H9 (cell line): Measurements from ENCODE around the gene SEMA4D. TPM values are rescaled to one million over a fixed set of nuclear protein-coding genes. Genes with fewer than 3 reads are reported as not detected.

Experiments used
- DNase-seq: peaks from one replicate; pipeline ENCODE4 v3.0.0-alpha.2; 2017
- H2AFZ ChIP-seq: one replicate; pipeline ENCODE4 v1.6.1; 2013; ENCODE audit warnings: mild to moderate bottlenecking, low read length, control low read depth, moderate library complexity
- H2AK5ac ChIP-seq: 2 replicates; pipeline ENCODE4 v1.6.1; 2013; ENCODE audit warnings: low read length, control low read depth, mixed read lengths; ENCODE audit not compliant: insufficient read length
- H2BK120ac ChIP-seq: one replicate; pipeline ENCODE4 v1.6.1; 2013; ENCODE audit warnings: low read depth, mild to moderate bottlenecking, low read length, control low read depth, inconsistent platforms; ENCODE audit not compliant: poor library complexity, severe bottlenecking
- H2BK12ac ChIP-seq: 2 replicates; pipeline ENCODE4 v1.6.1; 2013; ENCODE audit warnings: low read length, control low read depth, mixed read lengths, low read depth; ENCODE audit not compliant: insufficient read length
- H2BK15ac ChIP-seq: 2 replicates; pipeline ENCODE4 v1.6.1; 2013; ENCODE audit warnings: low read depth, low read length, control low read depth
- H2BK20ac ChIP-seq: one replicate; pipeline ENCODE4 v1.6.1; 2013; ENCODE audit warnings: low read depth, mild to moderate bottlenecking, low read length, control low read depth, inconsistent platforms; ENCODE audit not compliant: poor library complexity, severe bottlenecking
- H2BK5ac ChIP-seq: 2 replicates; pipeline ENCODE4 v1.6.1; 2013; ENCODE audit warnings: low read length, control low read depth, mixed read lengths; ENCODE audit not compliant: insufficient read length
- H3K14ac ChIP-seq: 2 replicates; pipeline ENCODE4 v1.6.1; 2013; ENCODE audit warnings: low read length, control low read depth; ENCODE audit not compliant: insufficient read depth
- H3K18ac ChIP-seq: 2 replicates; pipeline ENCODE4 v1.6.1; 2013; ENCODE audit warnings: low read depth, mild to moderate bottlenecking, mixed read lengths, low read length, control low read depth; ENCODE audit not compliant: insufficient read length
- H3K23ac ChIP-seq: 2 replicates; pipeline ENCODE4 v1.6.1; 2013; ENCODE audit warnings: low read length, control low read depth, mixed read lengths, low read depth; ENCODE audit not compliant: insufficient read length
- H3K23me2 ChIP-seq: 2 replicates; pipeline ENCODE4 v1.6.1; 2013; ENCODE audit warnings: low read depth, mild to moderate bottlenecking, mixed read lengths, low read length, control low read depth; ENCODE audit not compliant: insufficient read length, poor library complexity, severe bottlenecking
- H3K27ac ChIP-seq: 2 replicates; pipeline ENCODE4 v1.5.1; 2013; ENCODE audit warnings: low read length, control low read depth, mixed read lengths, low read depth; ENCODE audit not compliant: insufficient read length
- H3K27me3 ChIP-seq: 2 replicates; pipeline ENCODE4 v1.6.1; 2013; ENCODE audit warnings: low read length, control low read depth, inconsistent platforms; ENCODE audit not compliant: insufficient read depth
- H3K4ac ChIP-seq: 2 replicates; pipeline ENCODE4 v1.6.1; 2013; ENCODE audit warnings: low read depth, mild to moderate bottlenecking, control low read depth, inconsistent platforms, low read length, moderate library complexity
- H3K4me1 ChIP-seq: 2 replicates; pipeline ENCODE4 v1.6.1; 2013; ENCODE audit warnings: low read length, control low read depth, inconsistent platforms; ENCODE audit not compliant: insufficient read depth
- H3K4me2 ChIP-seq: 2 replicates; pipeline ENCODE4 v1.6.1; 2013; ENCODE audit warnings: low read length, control low read depth, mixed read lengths; ENCODE audit not compliant: insufficient read length, insufficient read depth
- H3K56ac ChIP-seq: 2 replicates; pipeline ENCODE4 v1.6.1; 2013; ENCODE audit warnings: low read depth, mild to moderate bottlenecking, mixed read lengths, low read length, control low read depth; ENCODE audit not compliant: insufficient read length
- H3K79me1 ChIP-seq: 2 replicates; pipeline ENCODE4 v1.6.1; 2013; ENCODE audit warnings: low read depth, mild to moderate bottlenecking, moderate library complexity, low read length, control low read depth, inconsistent platforms; ENCODE audit not compliant: insufficient read depth, poor library complexity, severe bottlenecking
- H3K79me2 ChIP-seq: 2 replicates; pipeline ENCODE4 v1.6.1; 2013; ENCODE audit warnings: low read length, control low read depth, inconsistent platforms; ENCODE audit not compliant: insufficient read depth
- H3K9ac ChIP-seq: 2 replicates; pipeline ENCODE4 v1.6.1; 2013; ENCODE audit warnings: low read length, control low read depth, mixed read lengths; ENCODE audit not compliant: insufficient read length; ENCODE audit errors: extremely low read depth
- H3K9me3 ChIP-seq: one replicate; pipeline ENCODE4 v1.6.1; 2013; ENCODE audit warnings: low read depth, low read length, inconsistent platforms; ENCODE audit not compliant: control insufficient read depth
- H3T11ph ChIP-seq: one replicate; pipeline ENCODE4 v1.6.1; 2013; ENCODE audit warnings: mild to moderate bottlenecking, low read length, control low read depth, inconsistent platforms
- H4K20me1 ChIP-seq: one replicate; pipeline ENCODE4 v1.6.1; 2013; ENCODE audit not compliant: control insufficient read depth, insufficient read length, insufficient read depth
- H4K5ac ChIP-seq: 2 replicates; pipeline ENCODE4 v1.6.1; 2013; ENCODE audit warnings: low read depth, mild to moderate bottlenecking, mixed read lengths, low read length, control low read depth; ENCODE audit not compliant: insufficient read length
- H4K8ac ChIP-seq: replicated peaks from 2 replicates; pipeline ENCODE4 v1.6.1; 2013; ENCODE audit warnings: low read length, control low read depth, mixed read lengths, low read depth; ENCODE audit not compliant: insufficient read length
- H4K91ac ChIP-seq: 2 replicates; pipeline ENCODE4 v1.6.1; 2013; ENCODE audit warnings: low read depth, mild to moderate bottlenecking, moderate library complexity, mixed read lengths, low read length, control low read depth; ENCODE audit not compliant: insufficient read length
- H3K27ac Mint-ChIP-seq, 3 experiments: 2 replicates in 2 of 3; 3 replicates in 1 of 3; pipeline ENCODE4 v1.8.0; 2020 to 2021; ENCODE audit warnings: mixed read lengths in 3 of 3, mild to moderate bottlenecking in 1 of 3, moderate library complexity in 1 of 3
- H3K27me3 Mint-ChIP-seq: 2 replicates; pipeline ENCODE4 v1.8.0; 2021; ENCODE audit warnings: low read depth, mild to moderate bottlenecking, moderate library complexity, mixed read lengths
- H3K36me3 Mint-ChIP-seq, 3 experiments: 2 replicates in 2 of 3; 3 replicates in 1 of 3; pipeline ENCODE4 v1.8.0; 2020 to 2021; ENCODE audit warnings: low read depth in 3 of 3, mixed read lengths in 3 of 3; ENCODE audit not compliant: insufficient read depth in 1 of 3
- H3K4me1 Mint-ChIP-seq, 2 experiments: 2 replicates each; pipeline ENCODE4 v1.8.0; 2020; ENCODE audit warnings: mixed read lengths in 2 of 2
- H3K4me3 Mint-ChIP-seq, 2 experiments: 2 replicates in 1 of 2; 3 replicates in 1 of 2; pipeline ENCODE4 v1.8.0; 2020 to 2021; ENCODE audit warnings: mild to moderate bottlenecking in 2 of 2, mixed read lengths in 2 of 2, moderate library complexity in 1 of 2
- H3K9me3 Mint-ChIP-seq, 2 experiments: 2 replicates in 1 of 2; 3 replicates in 1 of 2; pipeline ENCODE4 v1.8.0; 2020; ENCODE audit warnings: mild to moderate bottlenecking in 2 of 2, mixed read lengths in 2 of 2, moderate library complexity in 1 of 2
- WGBS: extraction: QIAGEN DNeasy Blood & Tissue Kit; methylation state at CpG from one replicate; pipeline ENCODE4 v1.1.7; 2013; ENCODE audit warnings: missing lambda C conversion rate, low lambda C conversion rate, mixed read lengths; ENCODE audit not compliant: insufficient read length; ENCODE audit errors: extremely low coverage; 5-methylcytosine and 5-hydroxymethylcytosine counted together
- total RNA-seq: library from RNA; stranded (reverse); gene quantifications from 2 replicates; pipeline ENCODE4 v1.2.1, GENCODE V29; 2021
- TF ChIP-seq, protein P1 (sequence below): fragments of 200-600 bp; sonication (generic); conservative IDR thresholded peaks from 3 replicates; pipeline ENCODE4 v1.8.0; 2021; ENCODE audit warnings: antibody characterized with exemption, mild to moderate bottlenecking

The SEMA4D gene
- total RNA-seq, 1 experiment from 2014 or later: 47.2 TPM

DNA sequence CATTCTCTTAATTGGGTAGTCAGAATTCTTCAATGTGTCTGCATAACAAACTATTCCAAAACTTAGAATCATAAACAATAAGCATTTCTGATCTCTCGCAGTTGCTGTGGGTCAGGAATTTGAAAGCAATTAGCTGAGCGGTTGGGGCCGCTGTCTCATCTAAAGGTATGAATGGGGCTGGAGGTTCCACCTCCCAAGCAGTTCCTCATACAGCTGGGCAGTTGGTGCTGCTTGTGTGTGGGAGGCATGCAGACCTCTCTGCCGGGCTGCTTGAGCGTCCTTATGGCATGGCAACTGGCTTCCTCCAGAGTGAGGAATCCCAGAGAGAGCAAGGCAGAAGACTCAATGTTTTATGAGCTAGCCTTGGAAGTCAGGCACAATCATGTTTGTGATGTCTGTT lies 30.2 kb upstream of the SEMA4D start:
- Histone ChIP-seq H3K23me2 (no peaks in the 10 kb centered on the region), H3K4me2 (no peak overlapping the region), H3K79me2 (no peaks in the 10 kb centered on the region), H3K79me1 (no peaks in the 10 kb centered on the region), H4K8ac (no peak overlapping the region), H2BK15ac (no peak overlapping the region), H4K20me1 (no peaks in the 10 kb centered on the region), H3K4ac (no peak overlapping the region), H2BK120ac (no peak overlapping the region), H3K27ac (no peak overlapping the region), H3K56ac (no peak overlapping the region), H2BK5ac (no peak overlapping the region), H3K9me3 (no peaks in the 10 kb centered on the region), H2BK12ac (no peak overlapping the region), H3K14ac (no peak overlapping the region), H3K27me3 (no peaks in the 10 kb centered on the region), H4K5ac (no peak overlapping the region), H2BK20ac (no peak overlapping the region), H3K4me1 (no peaks in the 10 kb centered on the region), H3K23ac (no peak overlapping the region), H3K9ac (no peak overlapping the region), H3K18ac (no peak overlapping the region), H2AFZ (no peak overlapping the region), H4K91ac (no peak overlapping the region), H2AK5ac (no peak overlapping the region), H3T11ph (no peak overlapping the region)
- Mint-ChIP-seq H3K27me3 (peaks cover 4% of the 10 kb centered on the region), H3K9me3 (peaks cover 13 to 14% of the 10 kb centered on the region in 2 experiments; a peak in 4 of 5 replicates), H3K27ac (no peak overlapping the region), H3K36me3 (peaks cover 0 to 4% (median 4%) of the 10 kb centered on the region in 3 experiments; a peak in 1 of 7 replicates), H3K4me3 (no peak overlapping the region), H3K4me1 (no peaks in the 10 kb centered on the region)
- no CpG with 5 or more reads among the region's 5 CpGs for WGBS
- TF ChIP-seq, protein P1, sequence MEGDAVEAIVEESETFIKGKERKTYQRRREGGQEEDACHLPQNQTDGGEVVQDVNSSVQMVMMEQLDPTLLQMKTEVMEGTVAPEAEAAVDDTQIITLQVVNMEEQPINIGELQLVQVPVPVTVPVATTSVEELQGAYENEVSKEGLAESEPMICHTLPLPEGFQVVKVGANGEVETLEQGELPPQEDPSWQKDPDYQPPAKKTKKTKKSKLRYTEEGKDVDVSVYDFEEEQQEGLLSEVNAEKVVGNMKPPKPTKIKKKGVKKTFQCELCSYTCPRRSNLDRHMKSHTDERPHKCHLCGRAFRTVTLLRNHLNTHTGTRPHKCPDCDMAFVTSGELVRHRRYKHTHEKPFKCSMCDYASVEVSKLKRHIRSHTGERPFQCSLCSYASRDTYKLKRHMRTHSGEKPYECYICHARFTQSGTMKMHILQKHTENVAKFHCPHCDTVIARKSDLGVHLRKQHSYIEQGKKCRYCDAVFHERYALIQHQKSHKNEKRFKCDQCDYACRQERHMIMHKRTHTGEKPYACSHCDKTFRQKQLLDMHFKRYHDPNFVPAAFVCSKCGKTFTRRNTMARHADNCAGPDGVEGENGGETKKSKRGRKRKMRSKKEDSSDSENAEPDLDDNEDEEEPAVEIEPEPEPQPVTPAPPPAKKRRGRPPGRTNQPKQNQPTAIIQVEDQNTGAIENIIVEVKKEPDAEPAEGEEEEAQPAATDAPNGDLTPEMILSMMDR: no peak
- no peak for DNase-seq
